ENCODE results near the gene PRSS22.

DNA sequence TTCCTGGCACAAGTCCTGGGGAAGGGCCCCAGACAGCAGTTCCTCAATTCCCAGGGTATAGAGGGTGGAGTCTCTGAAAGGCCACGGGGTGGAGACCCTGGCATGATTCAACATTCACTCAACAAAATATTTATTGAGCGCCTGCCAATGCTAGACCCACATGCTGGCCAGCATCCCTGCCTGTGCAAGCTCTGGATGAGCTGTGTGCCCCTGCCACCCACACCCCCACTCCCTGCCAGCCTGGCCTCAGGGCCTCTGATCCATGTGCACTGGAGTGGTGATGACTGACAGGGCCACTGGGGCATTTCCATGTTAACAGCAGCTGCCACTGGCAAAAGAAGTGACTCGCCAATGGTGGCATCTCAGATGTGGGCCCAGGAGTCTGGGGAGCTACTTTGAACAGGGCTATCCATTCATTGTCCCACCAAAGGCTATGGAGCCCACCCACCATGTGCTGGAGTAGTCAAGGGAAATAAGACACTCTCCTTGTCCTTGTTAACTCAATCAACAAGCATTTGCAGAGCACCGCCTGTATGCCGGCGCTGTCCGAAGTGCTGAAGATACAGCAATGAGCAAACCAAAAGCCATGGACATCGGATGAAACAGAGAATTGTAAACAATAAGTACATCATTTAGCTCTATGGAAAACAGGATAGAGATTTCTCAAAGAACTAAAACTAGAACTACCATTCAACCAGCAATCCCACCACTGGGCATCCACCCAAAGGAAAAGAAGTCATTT lies 3.0 kb upstream of the PRSS22 start:
- TF ChIP-seq, protein P1, sequence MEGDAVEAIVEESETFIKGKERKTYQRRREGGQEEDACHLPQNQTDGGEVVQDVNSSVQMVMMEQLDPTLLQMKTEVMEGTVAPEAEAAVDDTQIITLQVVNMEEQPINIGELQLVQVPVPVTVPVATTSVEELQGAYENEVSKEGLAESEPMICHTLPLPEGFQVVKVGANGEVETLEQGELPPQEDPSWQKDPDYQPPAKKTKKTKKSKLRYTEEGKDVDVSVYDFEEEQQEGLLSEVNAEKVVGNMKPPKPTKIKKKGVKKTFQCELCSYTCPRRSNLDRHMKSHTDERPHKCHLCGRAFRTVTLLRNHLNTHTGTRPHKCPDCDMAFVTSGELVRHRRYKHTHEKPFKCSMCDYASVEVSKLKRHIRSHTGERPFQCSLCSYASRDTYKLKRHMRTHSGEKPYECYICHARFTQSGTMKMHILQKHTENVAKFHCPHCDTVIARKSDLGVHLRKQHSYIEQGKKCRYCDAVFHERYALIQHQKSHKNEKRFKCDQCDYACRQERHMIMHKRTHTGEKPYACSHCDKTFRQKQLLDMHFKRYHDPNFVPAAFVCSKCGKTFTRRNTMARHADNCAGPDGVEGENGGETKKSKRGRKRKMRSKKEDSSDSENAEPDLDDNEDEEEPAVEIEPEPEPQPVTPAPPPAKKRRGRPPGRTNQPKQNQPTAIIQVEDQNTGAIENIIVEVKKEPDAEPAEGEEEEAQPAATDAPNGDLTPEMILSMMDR (IDR thresholded peaks at IDR 0.05; ENCODE audit: poor library complexity, severe bottlenecking): no peak
- TF ChIP-seq EZH2 (IDR thresholded peaks at IDR 0.05; ENCODE audit: borderline replicate concordance, insufficient read depth, low read length, poor library complexity, severe bottlenecking): no peak
- TF ChIP-seq POLR2AphosphoS5 (IDR thresholded peaks at IDR 0.05): no peak
- no peak for TF ChIP-seq TAF1 (IDR thresholded peaks at IDR 0.05; ENCODE audit: low read depth)
- TF ChIP-seq EP300 (conservative IDR thresholded peaks at IDR 0.05; ENCODE audit: poor library complexity, severe bottlenecking): no peak
